Measurements from ENCODE around the gene B4GALT3. TPM values are rescaled to one million over a fixed set of nuclear protein-coding genes. Genes with fewer than 3 reads are reported as not detected.

The B4GALT3 gene
- polyA plus RNA-seq, 1 donor from 2014 or later: 43.7 TPM

DNA sequence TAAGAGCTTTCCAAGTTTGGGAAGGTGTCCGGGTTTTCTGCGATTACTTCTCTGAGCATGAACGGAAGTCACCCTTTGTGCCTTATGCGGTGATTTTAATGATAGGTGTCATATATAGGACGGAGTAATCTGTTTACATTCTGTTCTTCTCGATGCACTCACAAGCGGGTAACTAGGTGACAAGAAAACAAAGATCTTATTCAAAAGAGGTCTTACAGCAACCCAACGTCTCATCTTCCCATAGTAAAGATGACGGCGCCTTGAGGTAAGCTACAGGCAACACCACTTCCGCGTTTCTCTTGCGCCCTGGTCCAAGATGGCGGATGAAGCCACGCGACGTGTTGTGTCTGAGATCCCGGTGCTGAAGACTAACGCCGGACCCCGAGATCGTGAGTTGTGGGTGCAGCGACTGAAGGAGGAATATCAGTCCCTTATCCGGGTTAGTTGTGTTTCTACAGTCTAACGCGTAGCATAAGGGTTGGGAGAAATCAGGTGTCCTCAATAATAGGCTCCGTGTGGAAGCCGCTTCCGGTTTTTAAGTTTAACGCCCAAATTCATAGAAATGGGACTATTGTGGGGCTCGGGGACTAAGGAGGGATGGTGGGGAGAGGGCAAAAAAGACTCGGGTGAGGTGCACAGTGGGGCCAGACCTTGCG is 23.5 kb downstream of the B4GALT3 start, which contains the start of gene UFC1:
Gene UFC1, plus strand, starts transcription at position 297 of the 656 bp plus-strand sequence. Its CDS starts 20 bp downstream, at position 317.
- Histone ChIP-seq H3K4me2 (ENCODE audit: low read length) (peak within 1 kb of the TSS; percentile 71), H4K20me1 (ENCODE audit: insufficient read depth) (no peaks in the 10 kb centered on the region), H3K4me3 (ENCODE audit: low read length) (peak within 1 kb of the TSS; percentile 72), H3K27me3 (ENCODE audit: insufficient read depth, low read depth, low read length) (no peaks in the 10 kb centered on the region), H3F3A (ENCODE audit: insufficient read depth, low read length, poor library complexity, severe bottlenecking) (no peaks in the 10 kb centered on the region), H3K9me2 (ENCODE audit: insufficient read depth, low read length) (no peaks in the 10 kb centered on the region), H3K9me3 (ENCODE audit: low read length) (no peaks in the 10 kb centered on the region), H3K36me3 (ENCODE audit: insufficient read depth, low read length) (no peaks in the 10 kb centered on the region), H3K9ac (ENCODE audit: low read length) (peak within 1 kb of the TSS; percentile 89), H3K27ac (ENCODE audit: low read length) (peak within 1 kb of the TSS; percentile 91), H2AFZ (ENCODE audit: low read depth, low read length) (peak within 1 kb of the TSS; percentile 52), H3K79me2 (replicated peaks; ENCODE audit: insufficient read depth, low read length) (no peaks in the 10 kb centered on the region)
- TF ChIP-seq MXI1 (conservative IDR thresholded peaks at IDR 0.05; ENCODE audit: poor library complexity, severe bottlenecking) (peak; percentile 91), POLR2AphosphoS5 (IDR thresholded peaks at IDR 0.05) (peak; percentile 79), RAD21 (conservative IDR thresholded peaks at IDR 0.05) (peak; percentile 14), SMC3 (conservative IDR thresholded peaks at IDR 0.05; ENCODE audit: poor library complexity) (peak; percentile 25), TAF1 (IDR thresholded peaks at IDR 0.05; ENCODE audit: low read depth) (peak; percentile 91), EZH2 (IDR thresholded peaks at IDR 0.05; ENCODE audit: borderline replicate concordance, insufficient read depth, low read length, poor library complexity, severe bottlenecking) (no peak), EP300 (conservative IDR thresholded peaks at IDR 0.05; ENCODE audit: poor library complexity, severe bottlenecking) (no peak)
- TF ChIP-seq, protein P1, sequence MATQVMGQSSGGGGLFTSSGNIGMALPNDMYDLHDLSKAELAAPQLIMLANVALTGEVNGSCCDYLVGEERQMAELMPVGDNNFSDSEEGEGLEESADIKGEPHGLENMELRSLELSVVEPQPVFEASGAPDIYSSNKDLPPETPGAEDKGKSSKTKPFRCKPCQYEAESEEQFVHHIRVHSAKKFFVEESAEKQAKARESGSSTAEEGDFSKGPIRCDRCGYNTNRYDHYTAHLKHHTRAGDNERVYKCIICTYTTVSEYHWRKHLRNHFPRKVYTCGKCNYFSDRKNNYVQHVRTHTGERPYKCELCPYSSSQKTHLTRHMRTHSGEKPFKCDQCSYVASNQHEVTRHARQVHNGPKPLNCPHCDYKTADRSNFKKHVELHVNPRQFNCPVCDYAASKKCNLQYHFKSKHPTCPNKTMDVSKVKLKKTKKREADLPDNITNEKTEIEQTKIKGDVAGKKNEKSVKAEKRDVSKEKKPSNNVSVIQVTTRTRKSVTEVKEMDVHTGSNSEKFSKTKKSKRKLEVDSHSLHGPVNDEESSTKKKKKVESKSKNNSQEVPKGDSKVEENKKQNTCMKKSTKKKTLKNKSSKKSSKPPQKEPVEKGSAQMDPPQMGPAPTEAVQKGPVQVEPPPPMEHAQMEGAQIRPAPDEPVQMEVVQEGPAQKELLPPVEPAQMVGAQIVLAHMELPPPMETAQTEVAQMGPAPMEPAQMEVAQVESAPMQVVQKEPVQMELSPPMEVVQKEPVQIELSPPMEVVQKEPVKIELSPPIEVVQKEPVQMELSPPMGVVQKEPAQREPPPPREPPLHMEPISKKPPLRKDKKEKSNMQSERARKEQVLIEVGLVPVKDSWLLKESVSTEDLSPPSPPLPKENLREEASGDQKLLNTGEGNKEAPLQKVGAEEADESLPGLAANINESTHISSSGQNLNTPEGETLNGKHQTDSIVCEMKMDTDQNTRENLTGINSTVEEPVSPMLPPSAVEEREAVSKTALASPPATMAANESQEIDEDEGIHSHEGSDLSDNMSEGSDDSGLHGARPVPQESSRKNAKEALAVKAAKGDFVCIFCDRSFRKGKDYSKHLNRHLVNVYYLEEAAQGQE (IDR thresholded peaks at IDR 0.05; ENCODE audit: borderline replicate concordance): peak; percentile 68
- TF ChIP-seq, protein P2, sequence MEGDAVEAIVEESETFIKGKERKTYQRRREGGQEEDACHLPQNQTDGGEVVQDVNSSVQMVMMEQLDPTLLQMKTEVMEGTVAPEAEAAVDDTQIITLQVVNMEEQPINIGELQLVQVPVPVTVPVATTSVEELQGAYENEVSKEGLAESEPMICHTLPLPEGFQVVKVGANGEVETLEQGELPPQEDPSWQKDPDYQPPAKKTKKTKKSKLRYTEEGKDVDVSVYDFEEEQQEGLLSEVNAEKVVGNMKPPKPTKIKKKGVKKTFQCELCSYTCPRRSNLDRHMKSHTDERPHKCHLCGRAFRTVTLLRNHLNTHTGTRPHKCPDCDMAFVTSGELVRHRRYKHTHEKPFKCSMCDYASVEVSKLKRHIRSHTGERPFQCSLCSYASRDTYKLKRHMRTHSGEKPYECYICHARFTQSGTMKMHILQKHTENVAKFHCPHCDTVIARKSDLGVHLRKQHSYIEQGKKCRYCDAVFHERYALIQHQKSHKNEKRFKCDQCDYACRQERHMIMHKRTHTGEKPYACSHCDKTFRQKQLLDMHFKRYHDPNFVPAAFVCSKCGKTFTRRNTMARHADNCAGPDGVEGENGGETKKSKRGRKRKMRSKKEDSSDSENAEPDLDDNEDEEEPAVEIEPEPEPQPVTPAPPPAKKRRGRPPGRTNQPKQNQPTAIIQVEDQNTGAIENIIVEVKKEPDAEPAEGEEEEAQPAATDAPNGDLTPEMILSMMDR (IDR thresholded peaks at IDR 0.05; ENCODE audit: poor library complexity, severe bottlenecking): no peak

DNA sequence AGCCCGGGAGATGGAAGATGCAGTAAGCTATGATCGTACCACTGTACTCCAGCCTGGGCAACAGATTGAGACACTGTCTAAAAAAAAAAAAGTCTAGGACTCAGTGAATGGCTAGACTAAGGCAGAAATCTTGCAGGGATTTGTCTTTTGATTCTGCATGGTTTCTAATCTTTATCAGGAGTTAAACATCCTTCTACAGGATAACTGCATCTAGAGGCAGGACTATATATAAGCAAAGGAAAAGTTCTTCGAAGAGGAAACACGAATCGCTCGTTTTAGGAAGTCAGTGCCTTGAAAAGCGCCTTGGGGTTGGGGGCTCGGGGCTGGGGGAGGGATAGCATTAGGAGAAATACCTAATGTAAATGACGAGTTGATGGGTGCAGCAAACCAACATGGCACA is 24.1 kb downstream of the B4GALT3 start:
- TF ChIP-seq SMC3 (conservative IDR thresholded peaks at IDR 0.05; ENCODE audit: poor library complexity): no peak
- TF ChIP-seq TAF1 (IDR thresholded peaks at IDR 0.05; ENCODE audit: low read depth): no peak
- no peak for TF ChIP-seq EZH2 (IDR thresholded peaks at IDR 0.05; ENCODE audit: borderline replicate concordance, insufficient read depth, low read length, poor library complexity, severe bottlenecking)
- no peak for TF ChIP-seq POLR2AphosphoS5 (IDR thresholded peaks at IDR 0.05)
- TF ChIP-seq, protein P1 (IDR thresholded peaks at IDR 0.05; ENCODE audit: borderline replicate concordance): no peak
- no peak for TF ChIP-seq MXI1 (conservative IDR thresholded peaks at IDR 0.05; ENCODE audit: poor library complexity, severe bottlenecking)
- TF ChIP-seq RAD21 (conservative IDR thresholded peaks at IDR 0.05): no peak
- TF ChIP-seq, protein P2 (IDR thresholded peaks at IDR 0.05; ENCODE audit: poor library complexity, severe bottlenecking): no peak
- TF ChIP-seq EP300 (conservative IDR thresholded peaks at IDR 0.05; ENCODE audit: poor library complexity, severe bottlenecking): no peak
- no peaks in the 10 kb centered on the region for H4K20me1 ChIP-seq (ENCODE audit: insufficient read depth)
- no peaks in the 10 kb centered on the region for H3F3A ChIP-seq (ENCODE audit: insufficient read depth, low read length, poor library complexity, severe bottlenecking)
- peak overlapping the region; percentile 60 for H3K4me2 ChIP-seq (ENCODE audit: low read length)
- peak overlapping the region; percentile 89 for H3K9ac ChIP-seq (ENCODE audit: low read length)
- H3K9me3 ChIP-seq (ENCODE audit: low read length): no peaks in the 10 kb centered on the region
- H3K79me2 ChIP-seq (replicated peaks; ENCODE audit: insufficient read depth, low read length): no peaks in the 10 kb centered on the region
- H3K9me2 ChIP-seq (ENCODE audit: insufficient read depth, low read length): no peaks in the 10 kb centered on the region
- H2AFZ ChIP-seq (ENCODE audit: low read depth, low read length): peak overlapping the region; percentile 52
- no peaks in the 10 kb centered on the region for H3K36me3 ChIP-seq (ENCODE audit: insufficient read depth, low read length)
- peak overlapping the region; percentile 72 for H3K4me3 ChIP-seq (ENCODE audit: low read length)
- H3K27ac ChIP-seq (ENCODE audit: low read length): peak overlapping the region; percentile 91
- H3K27me3 ChIP-seq (ENCODE audit: insufficient read depth, low read depth, low read length): no peaks in the 10 kb centered on the region
